Stimulated activated CD8-positive, alpha-beta memory T cell treated with anti-CD3 and anti-CD28 coated beads, Interleukin-2, amount 100 ng/mL, for 1 hour (primary cell): Measurements from ENCODE around the gene NKAIN2.
"Not testable (repeated sequence)": the region's sequence is repeated elsewhere in the genome, so short reads cannot be mapped to it uniquely, and the experiment has no call there.

Source experiments
- DNase-seq, 2 donors: peaks; one replicate each; pipeline ENCODE4 v3.0.0-alpha.2; 2020; ENCODE audit warnings: low read depth in 2 of 2

The NKAIN2 gene

GRCh38 chr6:124512431-124512830 is 708.8 kb downstream of the NKAIN2 start:
- no peak for DNase-seq

GRCh38 chr6:124517339-124517738 is 713.7 kb downstream of the NKAIN2 start:
- DNase-seq, result no peak

GRCh38 chr6:124520514-124520913 is 716.8 kb downstream of the NKAIN2 start:
- no peak for DNase-seq

- no peak for DNase-seq
These were observed 718.7 kb downstream of the NKAIN2 start for GRCh38 chr6:124522335-124522734.

GRCh38 chr6:124524491-124525200 is 721.0 kb downstream of the NKAIN2 start:
- no peak for DNase-seq

- no peak for DNase-seq
These were observed 727.3 kb downstream of the NKAIN2 start for GRCh38 chr6:124530926-124531325.

- DNase-seq, result no peak
These were observed 731.6 kb downstream of the NKAIN2 start for GRCh38 chr6:124535299-124535698.

GRCh38 chr6:124535746-124536145 is 732.1 kb downstream of the NKAIN2 start:
- DNase-seq, result no peak

GRCh38 chr6:124536157-124536841 is 732.6 kb downstream of the NKAIN2 start:
- no peak for DNase-seq

- no peak for DNase-seq
These were observed 733.2 kb downstream of the NKAIN2 start for GRCh38 chr6:124536842-124537191.

GRCh38 chr6:124539096-124539495 is 735.4 kb downstream of the NKAIN2 start:
- DNase-seq, result no peak

GRCh38 chr6:124541573-124541972 is 737.9 kb downstream of the NKAIN2 start:
- DNase-seq, result no peak

GRCh38 chr6:124546601-124547000 is 742.9 kb downstream of the NKAIN2 start:
- DNase-seq, result no peak

GRCh38 chr6:124551711-124552233 is 748.1 kb downstream of the NKAIN2 start:
- DNase-seq, result no peak

- no peak for DNase-seq
These were observed 754.2 kb downstream of the NKAIN2 start for GRCh38 chr6:124557873-124558272.

GRCh38 chr6:124560078-124560477 is 756.4 kb downstream of the NKAIN2 start:
- not testable (repeated sequence) for DNase-seq

GRCh38 chr6:124560873-124561567 is 757.4 kb downstream of the NKAIN2 start:
- DNase-seq, result no peak

- DNase-seq, result no peak
These were observed 758.0 kb downstream of the NKAIN2 start for GRCh38 chr6:124561635-124562130.

GRCh38 chr6:124564125-124564524 is 760.5 kb downstream of the NKAIN2 start:
- DNase-seq, result not testable (repeated sequence)

GRCh38 chr6:124567401-124567800 is 763.7 kb downstream of the NKAIN2 start:
- DNase-seq, result no peak

GRCh38 chr6:124573953-124574352 is 770.3 kb downstream of the NKAIN2 start:
- DNase-seq, result no peak

GRCh38 chr6:124577734-124578281 is 774.1 kb downstream of the NKAIN2 start:
- DNase-seq, result no peak
